HG03520 (cell line): ENCODE results near the gene TDRD5.

Experiments used
- ATAC-seq: cut with Tn5 transposase; IDR thresholded peaks from one replicate; pipeline ENCODE4 v1.9.1; 2021; ENCODE audit warnings: mild to moderate bottlenecking, moderate library complexity; ENCODE audit not compliant: unreplicated experiment

TDRD5 gene, protein sequence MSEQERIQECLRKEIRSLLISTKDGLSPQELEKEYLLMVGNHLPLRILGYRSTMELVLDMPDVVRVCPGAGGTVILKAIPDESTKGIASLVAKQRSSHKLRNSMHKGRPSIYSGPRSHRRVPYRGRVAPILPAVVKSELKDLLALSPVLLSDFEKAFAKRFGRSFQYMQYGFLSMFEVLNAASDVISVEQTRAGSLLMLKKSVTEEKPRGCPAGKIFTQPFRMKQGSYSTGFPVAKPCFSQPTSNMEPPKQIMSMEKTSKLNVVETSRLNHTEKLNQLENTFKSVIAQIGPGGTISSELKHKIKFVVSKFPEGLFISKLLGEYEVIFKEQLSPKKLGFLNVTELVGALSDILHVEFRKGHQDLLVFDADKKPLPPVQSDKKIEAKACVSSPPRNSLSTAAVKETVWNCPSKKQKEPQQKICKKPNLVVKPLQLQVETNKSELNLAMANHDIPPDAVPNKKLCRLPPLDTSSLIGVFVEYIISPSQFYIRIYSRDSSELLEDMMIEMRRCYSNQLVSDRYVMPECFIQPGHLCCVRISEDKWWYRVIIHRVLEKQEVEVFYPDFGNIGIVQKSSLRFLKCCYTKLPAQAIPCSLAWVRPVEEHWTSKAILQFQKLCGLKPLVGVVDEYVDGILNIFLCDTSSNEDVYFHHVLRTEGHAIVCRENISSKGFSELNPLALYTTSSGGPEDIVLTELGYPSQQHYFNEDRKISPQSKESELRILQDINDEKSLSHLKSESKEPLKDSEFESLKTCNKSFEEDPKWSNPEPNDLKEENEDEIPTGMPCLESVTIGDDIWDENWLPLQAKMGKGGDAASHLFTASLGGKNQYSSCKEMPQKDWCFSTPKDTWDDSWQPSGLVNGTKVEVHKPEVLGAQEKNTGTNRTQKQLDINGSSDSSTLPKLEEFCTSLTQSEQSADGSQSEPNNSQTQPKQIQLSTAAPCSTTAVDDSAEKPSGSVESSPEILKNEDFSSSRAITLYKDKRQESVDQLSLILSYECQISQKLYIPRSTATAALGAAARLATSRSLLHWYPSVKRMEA

DNA sequence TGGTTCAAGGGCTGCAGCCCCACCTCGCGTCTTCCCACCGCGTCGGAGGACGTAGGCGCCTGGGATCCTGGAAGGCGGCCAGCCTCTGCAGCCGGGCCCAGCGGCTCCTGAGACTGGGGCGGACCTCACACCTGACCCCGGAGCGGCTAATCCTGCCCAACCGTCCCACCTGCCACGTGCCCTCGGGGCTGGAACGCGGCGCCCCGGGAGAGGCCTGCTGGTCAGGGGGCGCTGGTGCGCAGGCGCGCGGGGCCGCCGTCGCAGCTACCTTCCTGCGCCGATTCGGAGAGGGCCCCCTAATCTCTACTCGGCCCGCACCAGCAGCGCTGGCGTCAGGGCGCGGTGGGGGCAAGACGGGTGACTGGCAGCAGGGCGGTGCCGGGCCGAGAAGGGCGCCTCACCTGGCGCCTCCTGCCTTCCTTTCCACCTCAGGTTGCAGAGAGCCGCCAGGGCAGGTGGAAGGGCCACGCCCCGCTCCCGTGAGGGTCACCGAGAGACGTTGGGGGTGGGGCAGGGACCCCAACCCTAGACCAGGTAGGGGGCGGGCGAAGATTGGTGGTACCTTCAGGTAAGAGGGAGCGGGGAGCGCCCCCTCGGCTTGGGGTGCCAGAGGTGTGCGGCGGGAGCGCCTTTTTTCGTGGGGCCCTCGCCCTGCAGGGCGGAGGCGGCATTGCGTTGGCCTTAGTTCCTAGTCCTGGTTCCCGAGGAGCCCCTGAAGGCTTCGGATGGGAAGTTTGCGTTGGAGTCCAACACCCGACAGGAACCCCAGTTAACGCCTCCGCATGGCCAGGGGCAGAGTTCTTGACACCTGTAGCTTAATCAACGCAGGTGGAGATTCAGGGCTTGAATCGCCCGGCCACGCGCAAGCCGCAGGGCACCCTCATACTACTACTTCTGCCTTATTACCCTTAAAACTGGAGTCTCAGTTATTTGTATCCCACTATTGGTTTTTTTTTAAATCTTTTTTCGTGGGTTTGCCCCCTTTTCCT, at the start of gene TDRD5:
Gene TDRD5 (plus strand): TSS at position 241 of the 989 bp plus-strand sequence. CDS start 784 bp downstream, outside the sequence.
- no peak for ATAC-seq

DNA sequence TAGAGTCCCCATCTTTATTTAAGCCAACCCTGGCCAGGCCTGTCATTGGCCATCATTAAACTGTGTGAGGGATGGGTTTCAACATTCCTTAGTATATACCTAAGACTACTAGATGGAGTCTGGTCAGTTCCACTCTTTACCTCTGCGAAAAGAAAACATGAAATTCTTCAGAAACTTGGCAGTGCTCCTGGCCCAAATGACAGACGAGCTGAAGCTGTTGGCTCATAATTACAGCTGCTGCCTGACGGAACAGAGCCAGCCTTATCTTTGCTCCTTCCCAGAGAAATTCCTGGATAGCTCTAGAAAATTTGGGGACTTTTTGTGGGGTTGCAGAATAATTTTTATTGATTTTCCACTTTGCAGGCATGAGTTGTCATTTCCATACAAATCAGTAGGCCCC, 46.3 kb upstream of the TDRD5 start:
- no peak for ATAC-seq

DNA sequence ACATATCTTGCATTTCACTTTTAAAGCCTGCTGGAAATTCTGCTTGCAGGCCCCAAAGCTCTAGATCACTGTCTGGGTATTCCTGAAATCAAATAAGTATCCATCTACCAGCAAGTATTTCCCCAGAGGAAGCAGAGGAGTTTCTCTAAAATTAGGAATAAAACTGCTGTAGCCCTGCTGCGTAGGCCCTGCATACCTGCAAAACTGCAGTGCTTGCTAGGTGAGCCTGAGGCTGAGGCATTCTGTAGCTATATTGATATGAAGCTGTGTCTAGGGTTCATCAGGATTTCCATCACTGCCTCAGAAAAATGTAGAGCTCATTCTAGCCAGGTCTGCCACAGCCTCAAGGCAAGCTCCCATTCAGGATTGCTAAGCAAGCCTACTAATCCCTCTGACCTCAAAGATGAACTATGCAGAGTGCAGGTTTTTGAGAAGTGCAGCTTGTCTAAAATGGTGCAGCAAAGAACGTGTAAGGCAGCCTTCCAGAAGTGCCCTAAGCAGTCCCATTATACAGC, 44.6 kb upstream of the TDRD5 start:
- ATAC-seq: no peak

DNA sequence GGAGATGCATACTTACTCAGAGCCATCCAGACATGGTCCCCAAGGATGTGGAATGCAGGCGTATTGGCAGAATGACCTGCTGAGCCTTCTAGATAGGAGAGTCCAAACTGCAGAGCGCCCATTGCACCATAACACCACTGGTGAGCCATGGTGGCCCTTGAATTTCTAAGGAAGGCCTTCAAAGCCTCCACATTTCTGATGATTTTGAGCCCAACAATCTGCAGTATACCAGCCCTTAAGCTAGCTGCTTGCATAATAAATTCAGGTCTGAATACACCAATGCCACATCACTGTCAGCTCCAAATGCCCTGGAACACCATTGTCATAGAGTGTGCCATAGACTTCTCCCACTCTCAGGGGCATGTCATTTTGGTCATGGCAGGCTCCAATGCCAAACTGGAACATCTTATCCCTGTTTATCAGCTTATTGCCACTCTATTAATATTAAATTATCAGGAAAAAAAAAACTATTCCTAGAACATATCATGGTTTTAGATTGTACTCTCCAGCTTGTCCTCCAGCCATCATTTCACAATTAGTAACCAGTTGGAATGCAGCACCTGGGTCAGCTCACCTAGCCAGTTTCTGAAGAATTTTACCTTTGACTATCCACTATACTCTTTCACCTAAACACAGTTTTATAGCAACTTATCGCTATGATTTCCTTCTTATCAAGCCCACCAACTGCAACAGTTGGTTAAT, 42.8 kb upstream of the TDRD5 start:
- no peak for ATAC-seq

DNA sequence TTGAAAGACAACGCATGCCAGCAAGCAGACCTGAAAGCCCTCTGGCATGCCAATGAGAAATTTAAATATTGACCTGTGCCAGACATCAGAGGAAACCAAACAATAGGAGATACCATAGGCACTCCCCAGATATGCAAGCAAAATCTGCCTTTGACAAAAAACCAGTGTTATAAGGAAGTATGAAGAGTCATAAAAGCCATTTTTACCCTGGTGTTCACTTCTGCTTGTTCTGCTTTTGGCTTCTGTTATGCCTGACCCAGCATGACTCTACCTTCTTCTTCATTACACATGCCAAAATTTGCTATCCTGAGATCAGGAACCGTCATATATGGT, 42.3 kb upstream of the TDRD5 start:
- no peak for ATAC-seq

DNA sequence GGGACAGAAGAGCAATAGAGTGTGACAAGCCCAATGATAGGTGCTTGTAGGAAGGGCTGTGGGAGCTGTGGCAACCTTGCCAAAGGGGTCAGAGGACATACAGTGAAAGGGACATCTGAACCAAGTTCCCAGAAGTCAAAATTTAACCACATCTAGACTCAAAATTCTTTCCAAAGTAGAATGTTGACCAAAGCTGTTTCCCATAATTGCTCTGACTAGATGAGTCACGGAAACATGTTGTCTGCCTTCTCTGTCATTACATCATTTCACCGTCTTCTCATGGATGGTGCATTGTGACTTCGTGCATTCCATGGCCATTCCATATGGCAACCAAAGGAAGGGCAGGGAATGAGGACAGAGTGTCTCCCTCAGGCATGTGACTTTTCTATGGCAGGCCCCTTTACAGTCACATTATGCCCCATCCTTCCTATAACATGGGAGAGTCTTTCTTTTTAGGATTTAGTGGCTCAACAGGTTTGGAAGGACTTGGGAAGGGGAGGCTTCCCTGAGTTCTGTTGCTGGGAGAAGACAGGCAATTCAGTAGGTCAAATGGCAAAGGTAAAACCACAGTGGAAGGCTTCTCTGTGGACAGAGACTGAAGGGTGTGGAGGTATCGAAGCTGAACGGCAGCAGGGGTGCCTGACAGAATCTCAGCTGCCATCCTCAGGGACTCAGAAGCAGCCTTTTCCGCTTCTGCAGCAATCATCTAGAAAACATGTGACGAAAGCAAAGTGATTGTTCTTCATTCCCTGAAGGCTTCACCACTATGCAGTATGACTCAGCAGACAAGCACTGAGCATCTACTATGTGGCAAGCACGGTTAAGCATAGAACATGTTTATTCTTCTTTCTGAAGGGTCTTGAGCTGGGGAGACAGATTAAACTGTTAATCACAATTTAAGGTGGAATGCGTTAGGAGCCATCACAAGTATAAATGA, 40.6 kb upstream of the TDRD5 start:
- ATAC-seq: peak; percentile 48

DNA sequence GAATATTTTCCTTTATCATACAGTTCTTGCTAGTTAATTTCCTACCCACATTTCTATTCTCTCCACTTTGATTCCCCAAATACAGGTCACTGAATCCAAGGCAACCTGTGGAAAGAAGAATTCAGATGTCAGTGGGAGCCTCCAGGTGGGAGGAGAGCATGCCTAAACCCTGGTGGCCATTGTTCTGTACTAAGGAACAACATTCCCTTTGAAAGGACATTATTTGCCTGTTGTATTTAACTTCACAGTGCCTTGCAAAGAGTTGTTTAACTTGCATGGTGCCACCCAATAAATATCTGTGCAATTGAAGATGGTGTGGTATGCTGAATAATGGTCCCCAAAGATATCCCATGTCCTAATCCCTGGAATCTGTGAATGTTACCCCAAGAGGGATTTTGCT, 37.2 kb upstream of the TDRD5 start:
- no peak for ATAC-seq

DNA sequence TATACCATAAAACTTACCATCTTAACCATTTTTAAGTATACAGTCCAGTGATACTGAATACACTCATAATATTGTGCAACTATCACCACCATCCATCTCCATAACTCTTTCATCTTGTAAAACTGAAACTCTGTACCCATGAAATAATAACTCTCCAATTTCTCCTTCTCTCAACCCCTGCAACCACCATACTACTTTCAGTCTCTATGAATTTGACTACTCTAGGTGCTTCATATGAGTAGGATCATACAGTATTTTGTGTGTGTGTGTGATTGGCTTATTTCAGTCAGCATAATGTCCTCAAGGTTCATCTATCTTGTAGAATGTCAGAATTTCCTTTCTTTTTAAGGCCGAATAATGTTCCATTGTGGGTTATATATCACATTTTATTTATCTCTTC, 33.6 kb upstream of the TDRD5 start:
- ATAC-seq: no peak

DNA sequence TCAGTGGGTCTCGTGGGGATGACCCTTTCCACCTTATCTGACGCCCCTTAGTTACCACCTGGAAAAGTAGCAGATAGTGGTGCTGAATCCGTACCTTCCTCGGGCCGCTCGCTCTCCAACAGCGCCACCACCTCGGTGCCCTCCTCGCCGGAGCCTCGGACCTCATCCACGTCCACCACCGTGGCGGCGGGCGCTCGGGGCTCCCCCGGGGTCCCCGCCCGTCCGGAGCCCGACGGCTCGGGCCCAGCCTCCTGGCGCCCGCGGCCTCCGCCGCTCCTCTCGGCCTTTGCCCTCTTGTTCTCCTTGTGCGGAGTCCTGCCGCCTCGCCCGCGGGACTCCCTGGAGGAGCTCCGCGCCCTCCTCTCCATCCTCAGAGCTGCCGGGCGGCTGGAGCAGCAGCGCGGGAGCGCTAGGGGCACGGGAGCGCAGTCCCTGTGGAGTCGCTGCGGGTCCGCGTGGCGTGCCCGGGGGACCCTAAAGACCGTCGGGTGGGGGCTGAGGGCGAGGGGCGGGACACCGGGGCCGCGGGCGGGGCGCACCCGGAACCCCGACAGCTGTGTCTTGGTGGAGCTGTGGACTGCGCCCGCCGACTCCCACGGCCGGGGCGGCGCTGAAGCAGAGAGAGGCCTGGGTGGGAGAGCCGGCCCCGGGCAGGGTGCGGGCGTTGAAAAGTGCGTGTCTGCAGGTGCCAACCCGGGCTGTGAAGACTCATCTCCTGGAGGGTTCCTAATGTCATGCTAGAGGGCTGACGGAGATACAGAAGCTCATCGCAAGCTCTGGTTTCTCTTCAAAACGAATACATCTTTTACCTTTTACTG, 15.9 kb upstream of the TDRD5 start, which contains the start of gene NPHS2:
Gene NPHS2 (minus strand): TSS at position 452 of the 818 bp plus-strand sequence. CDS start 84 bp downstream, at position 368.
- no peak for ATAC-seq

DNA sequence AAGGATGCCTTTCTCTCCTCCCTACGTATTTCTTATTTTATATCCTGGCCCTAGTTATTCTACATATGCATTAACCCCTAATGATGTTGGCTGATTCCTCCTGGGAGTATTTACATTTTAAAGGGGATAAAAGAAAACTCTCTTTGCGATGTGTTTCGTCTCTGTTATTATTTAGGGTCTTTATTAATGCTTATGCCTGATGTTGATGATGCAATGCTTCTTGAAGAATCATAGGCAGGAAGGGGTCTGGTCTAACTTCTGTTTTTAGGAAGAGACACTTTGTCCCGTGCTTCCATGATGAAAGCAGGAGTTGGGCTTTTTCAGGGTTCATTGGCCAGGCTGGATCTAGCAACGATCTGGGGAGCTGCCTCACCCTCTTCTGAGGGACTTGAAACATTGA, 15.1 kb upstream of the TDRD5 start:
- ATAC-seq: no peak

DNA sequence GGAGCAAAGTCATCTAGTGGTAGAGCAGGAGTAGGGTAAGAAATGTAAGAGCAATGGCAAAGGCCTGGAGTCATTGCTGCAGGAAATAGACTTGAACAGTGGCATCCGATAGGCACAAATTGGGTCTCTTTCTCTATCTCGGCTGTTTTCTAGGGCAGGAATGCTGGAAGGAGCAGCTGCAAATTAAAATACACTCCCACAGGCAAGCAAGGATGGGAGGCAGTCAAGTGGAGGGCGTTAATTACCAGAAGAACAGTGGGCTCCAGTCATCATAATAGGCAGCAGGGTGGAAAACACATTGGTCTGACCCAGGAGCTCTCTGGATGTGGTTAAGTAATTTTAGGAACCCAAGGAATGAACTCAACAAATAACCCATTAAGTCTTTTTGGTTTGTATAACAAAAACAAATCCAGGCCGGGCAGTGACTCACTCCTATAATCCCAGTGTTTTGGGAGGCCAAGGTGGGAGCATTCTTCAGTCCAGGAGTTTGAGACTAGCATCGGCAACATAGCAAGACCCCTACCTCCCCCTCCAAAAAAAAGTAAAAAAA, 7.8 kb upstream of the TDRD5 start:
- no peak for ATAC-seq

DNA sequence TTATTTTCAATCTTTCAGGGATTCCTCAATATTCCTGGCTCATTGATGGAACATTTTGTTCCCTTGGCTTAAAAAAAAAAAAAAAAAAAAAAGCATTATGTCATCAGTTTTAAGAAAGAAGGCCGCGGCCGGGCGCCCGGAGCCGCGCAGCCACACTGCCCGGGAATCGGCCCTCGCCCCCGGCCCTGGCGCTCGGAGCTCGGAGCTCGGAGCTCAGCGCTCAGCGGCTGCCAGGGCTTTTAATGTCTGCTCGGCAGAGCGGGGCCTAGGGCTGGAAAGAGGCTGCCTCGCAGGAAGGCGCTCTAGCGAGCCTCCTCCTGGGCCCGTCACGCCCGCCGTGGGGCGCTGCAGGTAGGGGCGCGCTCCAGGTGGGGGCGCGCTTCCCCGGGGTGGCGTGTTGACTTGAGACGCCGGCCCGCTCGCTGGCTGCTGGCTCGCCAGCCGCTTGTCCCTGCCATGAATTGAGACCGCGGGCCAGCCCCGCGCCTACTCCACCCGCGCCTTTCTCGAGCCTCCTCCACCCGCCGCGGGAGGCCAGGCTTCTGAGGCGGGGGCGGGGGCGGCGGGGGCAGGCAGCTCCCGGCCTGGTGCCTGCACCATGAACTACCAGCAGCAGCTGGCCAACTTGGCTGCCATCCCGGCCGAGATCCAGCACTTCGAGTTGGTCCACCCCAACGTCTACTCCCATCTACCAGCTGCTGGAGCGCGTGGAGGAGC, 5.4 kb upstream of the TDRD5 start:
- no peak for ATAC-seq

DNA sequence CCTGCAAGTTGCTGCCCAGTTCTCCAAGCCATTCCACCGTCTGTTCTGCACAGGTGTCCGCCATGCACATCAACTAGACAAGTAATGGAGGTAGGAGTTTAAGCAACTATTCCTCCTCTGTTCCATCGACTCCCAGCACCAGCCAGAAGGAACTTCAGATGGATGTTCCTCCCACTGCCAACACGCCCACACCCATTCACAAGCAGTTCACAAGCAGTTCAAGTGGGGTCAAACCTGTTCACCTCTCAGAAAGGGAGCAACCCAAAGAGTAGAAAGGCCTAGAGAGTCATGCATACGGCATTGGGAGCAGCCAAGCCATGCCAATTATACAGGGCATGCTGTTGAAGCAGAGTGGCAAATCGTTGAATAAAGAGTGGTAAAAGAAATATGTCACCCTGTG, 4.3 kb upstream of the TDRD5 start:
- ATAC-seq: no peak

DNA sequence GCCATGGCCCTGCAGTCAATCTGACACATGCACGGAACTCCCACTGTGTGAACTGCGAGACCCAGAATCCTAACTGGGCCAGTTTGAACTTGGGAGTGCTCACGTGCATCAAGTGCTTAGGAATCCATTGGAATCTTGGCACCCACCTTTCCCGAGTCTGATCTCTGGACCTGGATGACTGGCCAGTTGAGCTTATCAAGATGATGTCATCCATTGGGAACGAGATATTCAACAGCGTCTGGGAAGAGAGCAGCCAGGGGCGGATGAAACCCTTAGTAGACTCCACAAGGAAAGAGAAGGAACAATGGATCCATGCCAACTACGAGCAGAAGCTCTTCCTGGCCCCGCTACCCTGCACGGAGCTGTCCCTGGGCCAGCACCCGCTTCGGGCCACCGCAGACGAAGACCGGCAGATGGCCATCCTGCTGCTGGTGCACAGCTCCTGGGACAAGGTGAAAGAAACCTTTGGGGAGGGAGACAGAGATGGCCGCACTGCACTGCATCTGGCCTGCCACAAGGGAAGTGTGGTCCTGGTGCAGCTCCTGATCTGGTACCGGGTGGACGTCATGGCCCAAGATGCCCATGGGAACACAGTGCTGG, 3.1 kb upstream of the TDRD5 start:
- no peak for ATAC-seq

DNA sequence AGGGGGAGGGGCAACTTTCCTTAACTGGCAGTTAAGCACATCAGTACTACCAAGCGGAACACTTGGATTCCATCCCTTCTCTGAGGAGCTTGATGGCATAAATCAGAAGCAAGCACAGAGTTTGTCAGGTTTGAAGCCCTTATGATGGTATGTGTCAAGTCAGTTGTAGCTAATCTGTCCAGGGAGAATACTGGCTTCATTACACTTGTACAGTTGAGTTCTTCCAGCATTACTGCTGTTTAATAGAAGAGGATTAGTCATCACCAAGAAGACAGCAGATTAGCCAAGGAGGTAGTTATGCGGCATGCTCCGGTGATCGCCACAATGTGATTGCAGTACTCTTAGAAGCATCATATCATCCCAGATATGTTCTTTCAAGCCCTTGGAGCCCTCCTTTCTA, 2.1 kb upstream of the TDRD5 start:
- ATAC-seq: no peak

DNA sequence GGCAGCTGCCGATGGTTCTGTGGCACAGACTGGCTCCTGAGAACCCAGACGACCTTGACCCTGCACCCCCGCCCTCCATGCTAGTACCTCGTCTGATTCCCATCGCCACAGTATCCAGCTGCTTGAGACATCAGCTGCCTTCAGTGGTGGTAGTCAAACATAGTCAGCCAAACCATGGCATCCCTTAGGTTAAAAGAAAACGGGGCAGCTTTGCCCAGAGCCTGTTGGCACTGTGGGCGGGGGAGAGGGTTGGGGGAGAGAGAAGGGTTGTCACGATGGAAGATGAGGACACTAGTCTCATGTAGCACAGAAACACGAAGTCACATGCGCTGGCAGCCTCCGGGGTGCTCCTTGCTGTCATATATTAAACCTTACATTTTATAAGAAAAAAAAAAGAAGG, 961 bp upstream of the TDRD5 start:
- ATAC-seq: no peak

DNA sequence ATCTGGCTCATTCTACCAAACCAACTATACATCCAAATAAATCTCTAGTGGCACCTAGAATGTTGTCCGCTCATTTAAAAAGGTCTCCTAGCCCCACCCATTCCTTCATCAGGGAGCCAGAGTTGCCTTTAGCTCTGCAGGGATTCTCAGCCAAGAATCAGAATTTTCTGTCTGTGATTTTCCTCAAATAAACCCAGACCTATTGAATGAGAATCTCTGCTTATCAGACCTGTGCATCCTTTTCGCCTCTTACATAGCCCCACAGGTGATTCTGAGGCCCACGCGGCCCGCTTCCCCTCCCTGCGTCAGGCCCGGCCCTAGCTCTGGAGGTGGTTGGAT, 410 bp upstream of the TDRD5 start:
- ATAC-seq: no peak
